DMS 273 (cell line): Measurements from ENCODE around the gene PADI2.
"Not testable (repeated sequence)": the region's sequence is repeated elsewhere in the genome, so short reads cannot be mapped to it uniquely, and the experiment has no call there.

Source experiments
- DNase-seq: peaks from one replicate; lab custom pipeline; 2025; ENCODE audit not compliant: unreplicated experiment; lab: John Stamatoyannopoulos, UW

Gene PADI2

GRCh38 chr1:17086751-17087150 lies 32.5 kb downstream of the PADI2 start:
- DNase-seq: no peak

DNA sequence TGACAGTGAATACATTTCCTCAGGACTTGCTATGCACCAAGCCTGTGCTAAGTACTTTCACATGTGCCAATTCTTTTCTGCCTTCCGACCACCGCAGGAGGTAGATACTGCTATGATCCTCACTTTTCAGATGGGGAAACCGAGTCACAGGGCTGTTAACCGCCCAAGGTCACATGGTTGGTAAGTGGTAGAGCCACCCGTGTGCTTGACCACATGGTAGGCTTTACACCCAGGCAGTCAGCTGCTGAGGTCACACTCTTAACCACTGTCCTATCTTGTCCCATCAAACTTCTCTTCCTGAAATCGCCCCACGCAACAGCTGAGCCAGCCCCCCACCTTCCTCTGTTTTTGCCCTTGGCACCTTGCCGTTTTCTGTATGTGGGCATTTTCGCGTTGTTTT lies 34.5 kb downstream of the PADI2 start:
- DNase-seq: no peak

DNA sequence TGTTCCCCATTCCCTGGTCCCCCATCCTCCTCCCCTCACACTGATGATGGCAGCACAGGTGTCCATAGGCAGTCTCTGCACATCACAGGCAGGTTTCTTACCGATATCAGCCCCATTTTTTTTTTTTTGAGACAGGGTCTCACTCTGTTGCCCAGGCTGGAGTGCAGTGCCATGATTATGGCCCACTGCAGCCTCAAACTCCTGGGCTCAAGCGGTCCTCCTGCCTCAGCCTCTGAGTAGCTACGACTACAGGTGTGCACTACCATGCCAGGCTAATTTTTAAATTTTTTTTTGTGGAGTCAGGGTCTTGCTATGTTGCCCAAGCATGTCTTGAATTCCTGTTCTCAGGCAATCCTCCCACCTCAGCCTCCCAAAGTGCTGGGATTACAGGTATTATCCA lies 36.5 kb downstream of the PADI2 start:
- DNase-seq: no peak

- no peak for DNase-seq
These were observed 37.8 kb downstream of the PADI2 start for GRCh38 chr1:17081439-17081838.

GRCh38 chr1:17080880-17081279 lies 38.4 kb downstream of the PADI2 start:
- peak; percentile 66 for DNase-seq

GRCh38 chr1:17080085-17080759 lies 39.0 kb downstream of the PADI2 start:
- DNase-seq: no peak

- no peak for DNase-seq
These were observed 40.0 kb downstream of the PADI2 start for GRCh38 chr1:17078991-17079868.

GRCh38 chr1:17075470-17076255 lies 43.6 kb downstream of the PADI2 start:
- peak; percentile 53 for DNase-seq

DNA sequence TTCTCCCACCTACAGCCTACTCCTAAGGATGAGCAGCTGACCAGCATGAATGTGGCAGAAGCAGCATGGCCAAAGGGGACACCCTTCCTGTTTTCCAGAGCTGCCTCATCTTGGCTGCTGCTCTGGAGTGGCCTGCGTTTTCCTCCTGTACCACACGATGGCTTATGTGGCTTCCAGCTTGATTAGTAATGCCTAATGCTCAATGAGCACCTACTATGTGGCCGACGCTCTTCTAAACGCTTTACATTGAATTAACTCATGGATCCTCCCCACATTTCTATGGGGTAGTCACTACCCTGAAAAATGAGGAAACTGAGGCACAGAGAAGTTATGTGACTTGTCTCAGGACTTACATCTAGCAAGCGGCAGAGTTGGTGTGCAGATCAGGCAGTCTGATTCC lies 47.5 kb downstream of the PADI2 start:
- no peak for DNase-seq

GRCh38 chr1:17070163-17070525 lies 49.1 kb downstream of the PADI2 start:
- DNase-seq: no peak

- no peak for DNase-seq
These were observed 49.6 kb downstream of the PADI2 start for GRCh38 chr1:17069452-17070162.

GRCh38 chr1:17068789-17069188 lies 50.5 kb downstream of the PADI2 start:
- DNase-seq: no peak

GRCh38 chr1:17067465-17068240 lies 51.6 kb downstream of the PADI2 start:
- DNase-seq: no peak

- DNase-seq: no peak
These were observed 52.2 kb downstream of the PADI2 start for GRCh38 chr1:17067069-17067426.

- no peak for DNase-seq
These were observed 52.7 kb downstream of the PADI2 start for GRCh38 chr1:17066361-17067068.

GRCh38 chr1:17065666-17066065 lies 53.6 kb downstream of the PADI2 start:
- no peak for DNase-seq

- not testable (repeated sequence) for DNase-seq
These were observed 56.5 kb downstream of the PADI2 start for GRCh38 chr1:17062751-17063150.

DNA sequence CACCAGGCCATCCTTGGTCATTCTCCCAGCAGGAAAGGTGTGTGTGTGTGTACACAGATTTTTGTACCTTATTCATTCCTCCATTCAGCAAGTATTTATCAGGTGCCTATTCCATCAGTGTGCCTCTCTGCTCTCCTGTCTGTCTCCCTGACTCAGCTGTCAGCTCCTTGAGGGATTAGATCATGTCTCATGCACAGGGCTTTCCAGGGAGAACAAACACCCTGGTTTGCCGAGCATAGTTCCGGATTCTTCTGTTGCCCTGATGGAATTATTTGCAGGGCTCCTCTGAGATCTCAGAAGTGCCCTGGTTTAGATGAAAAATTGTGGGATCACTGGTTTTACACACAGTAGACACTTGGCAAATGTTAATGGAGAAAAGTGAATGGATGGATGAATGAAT lies 57.4 kb downstream of the PADI2 start:
- DNase-seq: no peak

DNA sequence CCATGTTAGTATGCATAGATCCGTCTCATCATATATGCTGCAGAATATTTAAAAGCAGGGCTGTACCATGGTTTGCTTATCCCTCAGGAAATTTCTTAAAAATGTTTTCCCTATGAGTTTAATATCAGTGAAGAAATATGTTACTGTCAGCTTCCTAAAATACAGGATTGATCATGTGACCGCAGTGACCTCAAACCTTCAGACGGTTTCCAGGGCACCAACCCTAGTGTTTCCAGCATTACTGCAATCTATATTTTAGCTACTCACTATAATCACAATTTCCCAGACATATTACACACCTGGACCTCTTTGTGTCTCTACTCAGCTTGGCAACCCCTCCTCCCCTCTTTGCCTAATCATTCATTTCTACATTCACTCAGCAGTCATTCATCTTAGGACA lies 57.8 kb downstream of the PADI2 start:
- no peak for DNase-seq

GRCh38 chr1:17060306-17060749 lies 58.9 kb downstream of the PADI2 start:
- DNase-seq: no peak
